ENCODE measurements around the gene GPR39.

GRCh38 chr2:132589111-132589830 is 172.7 kb downstream of the GPR39 start:
- no peak for TF ChIP-seq CTCF (IDR thresholded peaks at IDR 0.05)
- TF ChIP-seq POLR2A (IDR thresholded peaks at IDR 0.05): no peak

Data from adrenal gland (tissue), 5 donors.